Activated T-cell treated with anti-CD3 and anti-CD28 coated beads for 48 hours (primary cell): ENCODE data around the gene NCSTN.

Source experiments
- DNase-seq: peaks from one replicate; pipeline ENCODE4 v3.0.0-alpha.2; 2020; ENCODE audit warnings: low read depth

NCSTN gene

DNA sequence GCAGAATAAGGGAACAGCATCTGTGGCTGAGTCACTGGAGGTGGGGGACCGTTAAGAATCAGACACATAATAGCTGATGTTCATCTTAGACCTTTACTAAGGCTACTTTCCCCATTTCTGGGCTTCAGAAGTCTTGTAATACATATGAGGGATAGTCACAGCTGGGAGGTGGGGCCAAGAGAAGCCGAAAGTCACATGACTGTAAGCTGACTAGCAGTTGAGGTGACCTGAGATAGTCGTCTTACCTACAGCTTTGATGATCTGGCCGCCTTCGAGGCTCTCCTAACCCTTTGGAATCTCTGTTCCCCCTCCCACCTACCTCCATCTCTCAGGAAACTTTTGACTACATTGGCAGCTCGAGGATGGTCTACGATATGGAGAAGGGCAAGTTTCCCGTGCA is 9.4 kb downstream of the NCSTN start:
- DNase-seq: no peak

DNA sequence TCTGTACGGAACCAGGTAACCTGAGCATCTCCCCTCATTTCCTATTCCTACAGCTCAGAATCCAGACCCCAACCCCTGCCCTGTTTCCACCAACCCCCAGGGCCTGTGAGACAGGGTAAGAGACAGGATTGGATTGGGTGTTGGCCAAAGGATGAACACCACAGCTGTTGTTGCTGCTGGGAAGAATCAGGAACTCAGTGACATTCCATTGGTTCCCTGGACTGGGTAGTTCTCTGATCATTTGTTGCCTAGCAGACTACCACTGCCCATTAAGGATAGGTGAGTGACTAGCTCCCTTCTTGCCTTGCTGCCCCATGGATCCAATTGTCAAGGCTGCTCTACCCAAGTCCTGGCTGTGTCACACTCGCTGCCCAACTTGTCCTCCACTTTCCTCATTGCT is 10.0 kb downstream of the NCSTN start:
- no peak for DNase-seq

DNA sequence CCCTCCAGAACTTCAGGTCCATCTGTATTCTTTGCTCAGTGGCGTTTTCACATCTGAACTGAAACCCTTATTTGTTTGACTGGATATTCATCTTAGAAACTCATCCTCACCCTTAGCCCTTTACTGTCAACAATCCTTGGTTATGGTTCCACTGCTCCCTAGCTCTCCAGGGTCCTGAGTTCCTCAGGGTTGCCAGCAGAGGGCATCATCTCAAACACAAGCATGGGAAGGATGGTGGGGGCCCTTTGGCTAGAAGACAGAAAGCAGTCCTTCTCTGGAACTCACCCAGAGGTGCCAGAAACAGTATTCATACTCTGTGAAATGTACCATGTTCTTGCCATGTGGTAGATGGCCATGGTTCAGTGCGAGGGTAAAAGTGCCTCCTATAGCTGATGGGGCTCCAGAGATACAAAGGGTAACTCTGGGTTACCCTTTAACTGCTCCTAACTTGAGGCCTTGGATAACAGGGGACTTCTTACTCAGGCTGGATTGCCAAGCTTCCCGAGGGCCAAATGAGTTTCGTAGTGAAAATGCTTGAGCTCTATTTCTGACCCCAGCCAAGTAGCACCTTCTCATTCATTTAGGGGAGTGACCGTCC is 11.3 kb downstream of the NCSTN start:
- no peak for DNase-seq

DNA sequence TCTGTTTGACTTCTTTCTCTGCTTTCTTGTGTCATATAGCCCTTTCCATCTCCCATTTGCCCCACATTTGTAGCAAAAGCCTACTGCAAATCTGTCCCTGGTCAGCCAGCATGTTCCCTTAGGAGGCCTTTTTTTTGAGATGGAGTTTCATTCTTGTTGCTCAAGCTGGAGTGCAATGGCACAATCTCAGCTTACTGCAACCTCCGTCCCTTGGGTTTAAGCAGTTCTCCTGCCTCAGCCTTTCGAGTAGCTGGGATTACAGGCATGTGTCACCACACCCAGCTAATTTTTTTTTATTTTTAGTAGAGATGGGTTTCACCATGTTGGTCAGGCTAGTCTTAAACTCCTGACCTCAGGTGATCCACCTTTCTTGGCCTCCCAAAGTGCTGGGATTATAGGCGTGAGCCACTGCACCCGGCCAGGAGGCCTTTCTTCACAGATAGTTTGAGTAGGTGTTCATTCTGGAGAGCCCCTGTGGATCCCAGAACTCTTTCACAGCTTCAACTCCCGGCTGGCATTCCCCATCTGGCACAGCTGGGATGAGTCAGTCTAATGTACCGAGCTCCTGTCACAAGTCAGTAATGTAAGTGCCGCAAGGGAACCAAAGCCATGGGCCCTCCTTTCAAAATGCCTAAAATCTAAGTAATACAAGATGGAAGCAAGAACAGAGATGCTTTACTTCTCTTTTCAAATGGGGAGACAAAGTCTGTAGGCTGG is 14.3 kb downstream of the NCSTN start:
- no peak for DNase-seq

DNA sequence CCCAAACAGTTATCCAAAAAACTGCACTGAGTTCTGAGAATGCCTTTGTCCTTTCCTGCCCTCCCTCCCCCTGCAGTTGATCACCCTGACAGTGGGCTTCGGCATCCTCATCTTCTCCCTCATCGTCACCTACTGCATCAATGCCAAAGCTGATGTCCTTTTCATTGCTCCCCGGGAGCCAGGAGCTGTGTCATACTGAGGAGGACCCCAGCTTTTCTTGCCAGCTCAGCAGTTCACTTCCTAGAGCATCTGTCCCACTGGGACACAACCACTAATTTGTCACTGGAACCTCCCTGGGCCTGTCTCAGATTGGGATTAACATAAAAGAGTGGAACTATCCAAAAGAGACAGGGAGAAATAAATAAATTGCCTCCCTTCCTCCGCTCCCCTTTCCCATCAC is 14.9 kb downstream of the NCSTN start:
- no peak for DNase-seq

DNA sequence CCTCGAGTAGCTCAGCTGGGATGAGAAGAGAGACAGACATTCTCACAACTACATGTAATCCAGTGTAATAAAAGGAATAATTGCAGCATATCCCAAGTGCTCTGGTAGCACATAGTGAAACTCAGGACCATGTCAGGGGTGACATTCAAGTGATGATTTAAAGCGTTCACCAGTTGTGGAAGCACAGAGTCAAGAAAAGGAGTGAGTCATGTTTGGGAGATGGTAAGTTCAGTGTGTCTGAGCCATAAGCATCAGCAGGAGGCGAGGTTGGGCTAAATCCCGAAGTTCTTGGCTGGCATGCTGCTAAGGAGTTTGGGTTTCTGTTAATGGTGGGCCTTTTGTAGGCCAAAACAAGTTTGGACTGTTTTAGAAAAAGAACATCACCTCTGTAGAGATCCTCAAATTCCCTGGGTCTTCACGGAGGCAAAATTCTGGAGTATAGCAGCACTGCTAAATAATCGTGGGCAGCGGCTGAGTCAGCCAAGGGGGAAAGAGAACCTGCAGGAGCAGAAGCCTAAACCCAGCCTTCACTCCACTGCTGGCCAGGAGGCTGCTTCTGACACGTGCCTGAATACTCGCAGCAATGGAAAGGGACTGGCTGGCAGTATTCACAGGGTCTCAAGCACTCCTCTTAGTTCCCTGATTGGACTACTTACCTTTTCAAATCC is 16.5 kb downstream of the NCSTN start:
- no peak for DNase-seq

DNA sequence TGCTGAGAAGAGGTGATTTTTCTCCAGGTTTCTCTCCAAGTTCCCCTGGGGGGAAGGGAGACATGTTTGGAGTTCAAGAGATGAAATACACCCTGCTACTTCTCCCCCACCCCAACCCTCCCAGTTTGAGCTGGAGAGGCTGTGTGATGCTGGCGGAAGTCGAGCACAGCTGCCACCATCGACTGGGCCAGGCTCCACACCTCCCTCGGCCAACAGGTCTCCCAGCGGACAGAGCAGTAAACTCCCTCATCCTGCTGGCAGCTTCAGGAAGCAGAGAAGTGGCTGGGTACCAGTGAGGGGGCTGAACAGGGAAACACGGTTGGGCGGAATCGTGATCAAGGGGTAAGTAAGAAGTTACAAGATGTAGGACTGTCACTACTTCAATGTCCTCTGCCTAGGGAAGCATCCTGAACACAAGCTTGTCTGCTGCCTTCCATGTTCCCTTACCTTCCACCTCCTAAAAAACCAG is 17.1 kb downstream of the NCSTN start:
- DNase-seq: no peak

DNA sequence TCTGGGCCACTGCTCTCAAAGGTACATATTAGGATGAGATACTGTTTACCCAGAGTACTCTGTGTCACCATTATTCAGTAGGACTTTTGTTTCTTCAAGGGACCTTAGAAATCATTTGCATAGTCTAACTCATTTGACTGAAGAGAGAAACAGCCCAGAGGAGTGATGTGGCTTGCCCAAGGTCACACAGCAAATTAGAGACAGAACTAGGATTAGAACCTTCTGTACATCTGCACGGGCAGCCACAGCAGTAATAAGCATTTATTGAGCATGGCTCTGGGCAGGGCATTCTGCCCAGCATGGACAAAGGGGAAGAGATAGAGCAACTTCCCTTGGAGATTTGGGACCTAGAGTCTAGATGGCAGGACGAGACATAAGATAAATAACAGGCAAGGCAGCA is 18.0 kb downstream of the NCSTN start:
- no peak for DNase-seq

DNA sequence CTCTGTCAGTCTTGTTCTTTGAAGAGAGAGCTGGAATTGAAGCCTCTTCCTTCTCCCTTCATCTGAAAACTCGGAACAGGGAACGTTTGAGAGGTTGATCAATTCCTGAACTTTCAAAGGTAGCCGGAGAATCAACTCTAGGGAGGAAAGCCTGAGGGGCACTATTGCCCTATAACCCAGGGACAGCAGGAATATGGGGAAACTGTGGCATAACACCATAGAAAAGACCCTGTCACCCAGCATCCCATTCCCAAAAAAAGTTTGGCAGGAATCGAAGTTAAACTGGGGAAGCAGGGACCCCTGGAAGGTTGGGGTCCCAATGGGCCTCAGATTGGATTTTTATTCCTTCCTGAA is 18.6 kb downstream of the NCSTN start:
- no peak for DNase-seq

DNA sequence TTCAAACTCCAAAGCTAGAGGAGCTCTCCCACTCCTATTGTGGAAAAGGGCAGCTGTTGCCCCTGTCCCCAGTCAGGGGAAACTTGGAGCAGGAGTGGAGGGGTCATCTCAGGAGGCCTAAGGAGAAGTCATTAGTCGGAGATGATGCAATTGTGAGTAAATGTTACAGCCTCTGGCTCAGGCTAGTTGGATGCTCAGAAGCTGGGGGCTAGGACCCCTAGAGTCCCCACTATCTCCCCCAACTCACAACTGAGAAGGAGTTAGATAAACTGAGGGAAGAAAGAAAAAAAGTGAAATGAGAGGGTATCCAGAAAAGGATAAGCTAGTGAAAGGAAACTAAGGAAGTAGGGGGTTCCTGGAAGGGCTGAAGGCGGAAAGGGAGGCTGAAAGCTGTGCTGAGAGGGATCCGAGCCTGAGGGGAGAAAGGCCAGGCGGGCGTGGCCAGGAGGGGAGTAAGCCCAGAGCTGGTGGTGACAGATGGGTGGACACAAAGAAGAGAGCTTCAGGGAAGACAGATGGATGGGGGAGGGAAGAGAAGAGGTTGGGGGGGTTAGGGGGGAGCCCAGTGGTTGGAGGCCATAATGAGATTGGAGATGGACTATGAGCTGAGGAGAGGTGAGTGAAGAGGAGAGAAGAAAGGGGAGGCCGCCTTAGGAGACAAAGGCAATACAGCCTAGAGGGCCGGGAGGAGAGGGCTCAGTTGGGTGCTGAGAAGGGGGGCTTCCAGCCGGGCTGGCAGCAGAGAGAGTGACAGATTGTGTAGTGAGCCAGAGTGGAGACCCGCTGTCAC is 19.2 kb downstream of the NCSTN start:
- no peak for DNase-seq

DNA sequence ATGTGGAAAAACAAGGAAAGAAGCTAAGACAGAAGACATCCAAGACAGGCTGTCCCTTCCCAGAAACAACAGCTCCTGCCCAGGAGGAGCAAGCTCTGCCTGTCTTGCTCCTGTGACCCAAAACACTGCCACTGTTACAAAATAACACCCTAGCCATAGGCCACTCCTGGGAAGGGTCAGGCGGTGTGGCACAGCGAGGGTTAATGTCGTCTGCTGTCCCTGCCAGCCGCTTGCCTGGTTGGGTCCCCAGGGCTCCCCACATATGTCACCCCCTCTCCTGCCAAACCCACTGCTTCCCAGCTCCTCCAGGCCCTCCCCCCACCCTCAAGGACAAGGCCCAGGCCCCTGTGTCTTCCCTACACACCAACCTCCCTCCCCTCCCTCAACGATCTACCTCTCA is 19.8 kb downstream of the NCSTN start:
- DNase-seq: no peak

DNA sequence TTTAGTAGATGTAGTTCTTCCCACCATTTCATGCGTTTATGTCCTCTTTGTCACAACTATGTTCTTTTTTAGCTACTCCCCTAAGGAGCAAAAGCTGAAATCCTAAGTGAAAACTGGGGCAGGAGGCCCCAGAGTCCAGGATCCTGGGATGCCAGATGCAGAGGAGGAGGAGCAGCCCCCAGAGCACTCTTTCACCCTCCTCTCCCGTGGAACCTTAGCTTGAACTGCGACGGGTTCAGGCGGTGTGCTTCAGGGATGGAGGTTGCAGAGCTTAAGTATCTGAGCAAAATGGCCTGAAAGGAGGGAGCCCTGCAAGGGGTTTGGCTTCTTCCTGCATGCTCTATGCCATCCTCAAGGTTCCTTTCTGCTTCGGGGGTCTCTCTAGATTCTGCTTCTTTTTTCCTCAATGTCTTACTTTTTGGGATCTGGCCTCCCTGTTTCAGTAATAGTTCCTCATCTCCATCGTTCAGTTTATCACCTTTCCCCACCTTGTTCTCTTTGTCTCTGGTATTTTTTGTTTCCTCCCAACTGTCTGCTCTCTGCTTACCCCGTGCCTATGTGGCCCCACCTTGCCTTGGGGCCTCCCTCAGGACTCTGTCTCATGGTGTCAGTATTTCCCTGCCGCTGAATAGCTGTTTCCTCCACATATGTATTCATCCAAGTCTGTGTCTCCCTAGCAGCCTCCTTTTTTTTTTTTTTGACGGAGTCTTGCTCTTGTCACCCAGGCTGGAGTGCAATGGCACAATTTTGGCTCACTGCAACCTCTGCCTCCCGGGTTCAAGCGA is 21.0 kb downstream of the NCSTN start:
- no peak for DNase-seq

DNA sequence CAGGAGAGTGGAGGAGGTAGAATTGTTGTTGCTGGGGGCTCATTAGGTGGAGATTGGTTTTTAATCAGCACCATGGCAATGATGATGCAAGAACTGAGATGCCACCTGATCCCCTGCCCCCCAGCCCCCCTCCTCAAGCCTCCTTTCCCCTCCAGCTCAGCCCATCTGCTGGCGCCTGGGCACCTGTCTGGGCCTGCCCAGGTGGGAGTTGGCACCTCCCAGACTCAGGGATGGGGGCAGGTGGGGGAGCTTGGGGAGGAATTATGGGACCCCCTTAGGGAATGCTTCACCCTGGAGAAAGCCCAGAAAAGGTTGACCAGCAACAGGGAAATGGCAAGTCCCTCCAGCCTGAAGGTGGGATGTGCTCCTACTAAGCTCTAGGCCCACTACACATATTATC is 22.1 kb downstream of the NCSTN start:
- DNase-seq: no peak

DNA sequence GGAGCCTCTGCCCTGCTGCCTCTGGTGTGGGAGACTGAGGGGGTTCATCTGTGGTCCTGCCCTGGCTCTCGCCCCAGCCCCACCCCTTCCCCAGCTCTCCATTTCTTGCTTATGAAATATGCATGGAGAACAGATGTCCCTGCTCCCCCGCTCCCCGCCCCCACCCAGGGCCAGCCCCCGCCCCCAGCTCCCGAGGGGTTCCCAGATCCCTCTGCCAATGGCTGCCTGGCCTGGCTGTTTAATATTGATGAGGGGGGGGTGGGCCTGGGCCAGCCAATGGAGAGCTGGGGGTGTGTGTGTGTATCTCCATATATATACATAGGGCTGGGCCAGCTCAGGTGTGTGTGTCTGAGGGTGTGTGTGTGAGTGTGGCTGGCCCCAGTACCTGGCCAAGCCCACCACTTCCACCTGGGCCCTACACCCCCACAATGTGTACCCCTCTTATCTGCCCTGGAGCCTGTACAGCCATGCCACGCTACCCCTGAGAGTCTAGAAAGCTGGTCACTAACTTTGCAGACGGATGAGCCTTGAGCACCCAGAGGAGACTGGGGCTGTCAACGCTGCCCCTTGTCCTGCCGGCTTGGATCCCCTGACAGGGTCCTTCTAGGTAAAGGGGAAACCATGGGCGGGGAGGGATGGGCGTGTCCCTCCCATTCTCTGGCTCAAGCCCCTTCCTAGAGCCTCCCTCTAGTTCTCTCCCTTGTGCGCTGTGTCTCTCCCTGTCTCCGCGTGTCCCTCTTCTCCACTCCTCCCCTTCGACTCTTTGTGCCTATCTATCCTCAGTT is 23.7 kb downstream of the NCSTN start, which contains the start of gene NHLH1:
TSS of gene NHLH1 (plus strand) at position 341 of the 785 bp plus-strand sequence. CDS start 3,661 bp downstream, outside the sequence.
- DNase-seq: no peak

DNA sequence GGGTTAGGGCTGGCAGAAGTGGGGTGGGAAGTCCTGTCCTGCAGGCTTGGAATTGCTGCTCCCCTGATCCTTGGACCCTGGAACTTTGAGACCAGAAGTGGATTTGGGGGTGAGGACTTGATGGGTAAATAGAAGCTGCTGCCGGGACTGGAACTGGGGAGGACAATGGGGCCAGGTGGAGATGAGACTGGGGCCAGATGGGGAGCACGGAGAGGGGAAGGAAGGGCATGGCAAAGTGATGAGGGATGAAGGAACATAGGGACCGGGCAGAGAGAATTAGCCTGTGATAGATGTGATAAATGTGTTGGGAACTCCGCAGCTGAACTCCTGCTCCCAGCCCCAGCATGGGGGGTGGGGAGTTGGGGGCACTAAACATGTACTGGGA is 24.3 kb downstream of the NCSTN start:
- DNase-seq: no peak

DNA sequence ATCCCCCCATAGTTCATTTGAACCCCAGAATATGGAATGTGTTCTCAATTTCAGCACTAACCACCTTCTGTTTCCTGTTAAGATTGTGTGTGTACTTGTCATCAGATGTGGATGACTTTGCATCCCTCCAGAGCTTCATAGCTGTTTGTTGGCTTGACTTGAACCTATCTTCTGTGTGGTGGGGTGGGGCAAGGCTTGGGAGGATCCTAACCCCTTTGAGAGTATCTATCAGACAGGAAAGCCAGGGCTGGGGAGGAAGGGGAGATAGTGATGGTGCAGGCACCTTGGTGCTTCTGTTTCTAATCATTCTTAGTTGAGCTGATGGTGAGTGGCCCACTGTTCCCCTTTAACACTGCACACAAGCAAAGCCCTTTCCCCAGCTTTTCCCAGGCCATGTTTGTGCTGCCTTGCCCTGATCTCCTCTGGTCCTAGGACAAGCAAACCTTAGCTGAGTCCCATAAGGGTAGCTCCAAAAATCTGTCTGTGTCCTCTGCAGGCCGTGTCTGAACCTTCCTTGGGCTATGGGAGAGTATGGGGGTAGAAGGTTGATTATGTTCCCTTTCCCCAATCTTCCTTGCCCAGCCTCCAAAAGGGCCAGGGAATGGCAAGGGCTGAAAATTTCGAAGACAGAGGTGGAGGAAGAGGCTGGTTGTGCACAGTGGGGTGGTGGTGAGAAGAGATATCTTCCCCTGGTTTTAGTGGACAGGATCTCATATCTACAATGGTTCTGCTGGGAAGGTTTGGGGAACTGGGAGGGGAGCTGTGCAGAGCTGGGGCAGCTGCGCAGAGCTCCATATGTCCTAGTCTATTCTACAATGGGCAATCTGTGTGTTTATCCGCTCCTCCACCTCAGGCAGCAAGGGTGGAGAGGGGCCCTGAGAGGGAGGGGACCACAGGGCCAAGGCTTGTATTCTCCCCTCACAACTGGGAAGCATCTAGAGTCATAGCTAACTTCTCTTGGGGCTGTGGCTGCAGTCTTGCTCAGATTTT is 25.0 kb downstream of the NCSTN start:
- no peak for DNase-seq

DNA sequence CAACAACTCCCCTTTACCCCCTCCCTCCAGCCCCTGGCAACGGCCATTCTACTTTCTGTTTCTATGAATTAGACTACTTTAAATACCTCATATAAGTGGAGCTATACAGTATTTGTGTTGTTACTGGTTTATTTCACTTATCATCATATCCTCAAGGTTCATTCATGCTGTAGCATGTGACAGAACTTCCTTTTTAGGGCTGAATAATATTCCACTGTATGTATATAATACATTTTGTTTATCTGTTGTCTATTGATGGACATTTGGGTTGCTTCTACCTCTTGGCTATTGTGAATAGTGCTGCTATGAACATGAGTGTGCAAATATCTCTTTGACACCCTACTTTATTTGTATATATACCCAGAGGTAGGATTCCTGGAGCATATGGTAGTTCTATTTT is 25.9 kb downstream of the NCSTN start:
- DNase-seq: no peak

DNA sequence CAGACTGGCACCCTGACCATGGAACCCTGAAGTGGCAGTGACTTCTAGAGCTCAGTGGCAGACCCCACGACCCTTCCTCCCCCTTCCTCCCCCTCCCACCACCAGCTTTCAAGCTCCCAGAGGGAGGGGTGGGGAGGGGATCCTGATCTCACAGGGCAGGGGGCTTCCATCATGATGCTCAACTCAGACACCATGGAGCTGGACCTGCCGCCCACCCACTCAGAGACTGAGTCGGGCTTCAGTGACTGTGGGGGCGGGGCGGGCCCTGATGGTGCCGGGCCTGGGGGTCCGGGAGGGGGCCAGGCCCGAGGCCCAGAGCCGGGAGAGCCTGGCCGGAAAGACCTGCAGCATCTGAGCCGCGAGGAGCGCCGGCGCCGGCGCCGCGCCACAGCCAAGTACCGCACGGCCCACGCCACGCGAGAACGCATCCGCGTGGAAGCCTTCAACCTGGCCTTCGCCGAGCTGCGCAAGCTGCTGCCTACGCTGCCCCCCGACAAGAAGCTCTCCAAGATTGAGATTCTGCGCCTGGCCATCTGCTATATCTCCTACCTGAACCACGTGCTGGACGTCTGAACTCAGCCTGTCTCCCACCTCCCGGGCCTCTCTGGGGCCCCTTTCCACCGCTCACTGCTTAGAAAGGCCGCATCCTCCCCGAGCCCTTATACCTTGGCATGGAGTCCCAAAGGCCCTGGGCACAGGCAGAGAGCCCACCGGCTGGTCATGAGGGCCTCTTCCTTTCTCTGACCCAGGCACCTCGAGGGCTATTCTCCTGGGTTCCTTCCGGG is 27.6 kb downstream of the NCSTN start:
- DNase-seq: no peak

DNA sequence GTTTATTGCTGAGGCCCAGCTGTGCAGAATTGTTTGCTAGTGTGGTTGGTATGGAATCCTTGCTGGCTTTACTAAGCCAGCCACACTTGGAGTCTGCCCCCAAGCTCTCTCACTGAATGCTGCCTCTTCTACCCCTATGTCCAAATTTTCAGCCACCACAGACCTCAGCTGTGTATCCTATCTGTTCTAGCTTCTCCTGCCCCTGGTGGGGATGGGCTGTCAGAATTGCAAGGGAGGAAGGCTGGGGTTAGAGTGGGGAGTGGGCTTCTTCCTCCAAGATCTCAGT is 28.1 kb downstream of the NCSTN start:
- DNase-seq: no peak
